Neural crest cell (in vitro differentiated cells): Measurements from ENCODE around the gene MATR3. TPM values are rescaled to one million over a fixed set of nuclear protein-coding genes. Genes with fewer than 3 reads are reported as not detected.
"Not testable (repeated sequence)": the region's sequence is repeated elsewhere in the genome, so short reads cannot be mapped to it uniquely, and the experiment has no call there.

ENCODE experiments used
- DNase-seq: peaks from one replicate; pipeline ENCODE4 v3.0.0; 2021; ENCODE audit warnings: low read depth, mixed read lengths, low spot score
- H3K27ac Mint-ChIP-seq: one replicate; pipeline ENCODE4 v1.8.0; 2021; ENCODE audit warnings: mild to moderate bottlenecking, mixed read lengths; ENCODE audit not compliant: unreplicated experiment
- H3K27me3 Mint-ChIP-seq: 2 replicates; pipeline ENCODE4 v1.8.0; 2021; ENCODE audit warnings: low read depth, mild to moderate bottlenecking, mixed read lengths
- H3K36me3 Mint-ChIP-seq: 2 replicates; pipeline ENCODE4 v1.8.0; 2021; ENCODE audit warnings: low read depth, mild to moderate bottlenecking, mixed read lengths
- H3K4me1 Mint-ChIP-seq: 2 replicates; pipeline ENCODE4 v1.8.0; 2021; ENCODE audit warnings: mixed read lengths
- H3K4me3 Mint-ChIP-seq: one replicate; pipeline ENCODE4 v1.8.0; 2021; ENCODE audit warnings: mild to moderate bottlenecking, mixed read lengths
- H3K9me3 Mint-ChIP-seq: 2 replicates; pipeline ENCODE4 v1.8.0; 2021; ENCODE audit warnings: mixed read lengths
- CTCF ChIP-seq: fragments of 200-600 bp; sonication (generic); conservative IDR thresholded peaks from 2 replicates; pipeline ENCODE4 v1.5.0; 2021; ENCODE audit warnings: antibody characterized with exemption, mild to moderate bottlenecking
- total RNA-seq: library from RNA; stranded (reverse); gene quantifications from 2 replicates; pipeline ENCODE4 v1.2.1, GENCODE V29; 2021

MATR3 gene
- total RNA-seq, 1 donor from 2014 or later: 329 TPM

GRCh38 chr5:139344177-139344576 lies 50.6 kb downstream of the MATR3 start:
- Mint-ChIP-seq H3K4me3 (peak overlapping the region; percentile 82), H3K4me1 (peaks cover 44% of the 10 kb centered on the region), H3K27ac (no peak overlapping the region), H3K9me3 (no peaks in the 10 kb centered on the region), H3K27me3 (peaks cover 9% of the 10 kb centered on the region), H3K36me3 (peaks cover 12% of the 10 kb centered on the region)
- no peak for DNase-seq
- TF ChIP-seq CTCF: no peak

- H3K4me3 Mint-ChIP-seq: peak overlapping the region; percentile 44
- H3K27me3 Mint-ChIP-seq, H3K9me3 Mint-ChIP-seq, DNase-seq, H3K27ac Mint-ChIP-seq: not testable (repeated sequence)
- peaks cover 42% of the 10 kb centered on the region for H3K4me1 Mint-ChIP-seq
- peaks cover 12% of the 10 kb centered on the region for H3K36me3 Mint-ChIP-seq
Measured at GRCh38 chr5:139345442-139345841, 51.9 kb downstream of the MATR3 start.

- not testable (repeated sequence) for H3K9me3 Mint-ChIP-seq, H3K27ac Mint-ChIP-seq, H3K27me3 Mint-ChIP-seq, DNase-seq, H3K4me3 Mint-ChIP-seq
- Mint-ChIP-seq H3K36me3 (peaks cover 12% of the 10 kb centered on the region), H3K4me1 (peaks cover 22% of the 10 kb centered on the region)
Measured at GRCh38 chr5:139347863-139348262, 54.3 kb downstream of the MATR3 start.

GRCh38 chr5:139354186-139354585 lies 60.6 kb downstream of the MATR3 start:
- H3K27ac Mint-ChIP-seq: no peak overlapping the region
- H3K36me3 Mint-ChIP-seq: peaks cover 8% of the 10 kb centered on the region
- H3K27me3 Mint-ChIP-seq: no peaks in the 10 kb centered on the region
- H3K4me1 Mint-ChIP-seq: no peaks in the 10 kb centered on the region
- no peak for DNase-seq
- peaks cover 5% of the 10 kb centered on the region for H3K9me3 Mint-ChIP-seq
- H3K4me3 Mint-ChIP-seq: no peak overlapping the region
- TF ChIP-seq CTCF: no peak

- not testable (repeated sequence) for H3K9me3 Mint-ChIP-seq, H3K4me1 Mint-ChIP-seq
Measured at GRCh38 chr5:139355900-139356299, 62.4 kb downstream of the MATR3 start.

GRCh38 chr5:139358064-139358463 lies 64.5 kb downstream of the MATR3 start:
- no peak overlapping the region for H3K27ac Mint-ChIP-seq
- H3K27me3 Mint-ChIP-seq: no peaks in the 10 kb centered on the region
- TF ChIP-seq CTCF: no peak
- DNase-seq: no peak
- H3K9me3 Mint-ChIP-seq: peaks cover 5% of the 10 kb centered on the region
- H3K36me3 Mint-ChIP-seq: peaks cover 8% of the 10 kb centered on the region
- no peak overlapping the region for H3K4me3 Mint-ChIP-seq
- H3K4me1 Mint-ChIP-seq: no peaks in the 10 kb centered on the region

More at GRCh38 chr5:139355900-139356299, 62.4 kb downstream of the MATR3 start:
- H3K27me3 Mint-ChIP-seq, H3K4me3 Mint-ChIP-seq, H3K36me3 Mint-ChIP-seq, H3K27ac Mint-ChIP-seq, DNase-seq: not testable (repeated sequence)

GRCh38 chr5:139360384-139360783 lies 66.8 kb downstream of the MATR3 start:
- H3K27ac Mint-ChIP-seq: no peak overlapping the region
- DNase-seq: no peak

More at GRCh38 chr5:139360384-139360783, 66.8 kb downstream of the MATR3 start:
- no peaks in the 10 kb centered on the region for H3K9me3 Mint-ChIP-seq
- H3K4me1 Mint-ChIP-seq: no peaks in the 10 kb centered on the region
- no peak overlapping the region for H3K4me3 Mint-ChIP-seq
- H3K36me3 Mint-ChIP-seq: no peaks in the 10 kb centered on the region
- TF ChIP-seq CTCF: no peak
- no peaks in the 10 kb centered on the region for H3K27me3 Mint-ChIP-seq
